ENCODE measurements around the gene NMRAL1.

NMRAL1 gene

GRCh38 chr16:4463522-4464163, 10.8 kb downstream of the NMRAL1 start:
- DNase-seq = no peak

GRCh38 chr16:4461250-4462085, 13.0 kb downstream of the NMRAL1 start:
- DNase-seq = no peak

GRCh38 chr16:4460936-4461249, 13.5 kb downstream of the NMRAL1 start:
- DNase-seq = no peak

DNA sequence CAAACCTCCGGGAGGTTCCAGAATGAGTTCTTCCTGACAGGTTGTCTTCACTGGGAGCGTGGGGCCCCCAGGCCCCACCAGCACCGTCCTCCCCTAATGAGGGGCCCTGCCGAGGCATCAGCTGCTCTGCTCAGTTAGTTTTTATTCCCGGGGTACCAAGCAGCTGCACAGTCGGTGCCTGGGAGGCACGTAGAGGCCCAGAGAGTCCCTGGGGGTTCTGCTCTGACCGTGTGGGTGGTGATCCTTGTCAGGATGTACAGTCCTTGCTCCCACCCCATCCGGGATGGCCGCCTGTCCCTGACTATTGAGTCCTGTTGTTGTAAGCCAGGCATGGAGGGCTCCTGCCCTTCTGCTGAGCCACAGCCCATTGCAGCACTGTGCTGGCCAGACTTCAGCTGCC, 18.5 kb downstream of the NMRAL1 start:
- DNase-seq = no peak

DNA sequence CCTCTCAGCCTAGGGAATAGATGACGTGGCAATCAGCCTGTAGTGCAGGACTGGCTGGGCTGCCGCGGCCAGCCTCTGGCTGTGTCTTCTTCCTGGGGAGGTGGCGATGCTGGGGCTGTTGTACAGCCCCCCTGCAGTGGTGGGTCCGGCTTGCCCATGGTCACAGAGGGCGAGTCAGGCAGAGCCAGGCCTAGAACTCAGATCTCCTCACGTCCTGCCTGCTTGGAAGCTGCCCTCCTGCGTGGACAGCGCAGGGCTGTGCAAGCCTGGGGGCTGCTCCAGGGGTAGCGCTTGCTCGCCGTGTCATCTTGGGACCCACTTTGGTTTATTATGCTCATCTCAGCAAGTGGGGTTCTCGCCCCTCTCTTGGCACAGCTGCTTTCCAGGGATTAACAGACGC, 19.3 kb downstream of the NMRAL1 start:
- DNase-seq = no peak

DNA sequence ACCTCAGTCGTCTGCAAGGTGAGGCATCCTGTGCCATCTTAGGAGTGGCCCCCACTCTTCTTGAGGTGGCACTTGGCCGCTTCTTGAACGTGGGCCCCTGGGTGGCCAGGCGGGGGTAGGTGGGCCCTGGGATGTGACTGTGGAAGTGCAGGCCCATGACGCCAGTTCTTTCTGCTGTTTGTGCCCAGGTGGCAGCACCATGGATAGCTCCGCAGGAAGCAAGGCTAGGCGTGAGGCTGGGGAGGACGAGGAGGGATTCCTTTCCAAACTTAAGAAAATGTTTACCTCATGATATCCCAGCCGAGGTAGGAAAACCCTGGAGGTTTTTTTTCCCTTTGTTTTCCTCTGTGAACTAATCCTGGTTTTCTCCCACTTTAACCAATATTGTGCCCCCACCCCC, 19.8 kb downstream of the NMRAL1 start:
- DNase-seq = no peak

DNA sequence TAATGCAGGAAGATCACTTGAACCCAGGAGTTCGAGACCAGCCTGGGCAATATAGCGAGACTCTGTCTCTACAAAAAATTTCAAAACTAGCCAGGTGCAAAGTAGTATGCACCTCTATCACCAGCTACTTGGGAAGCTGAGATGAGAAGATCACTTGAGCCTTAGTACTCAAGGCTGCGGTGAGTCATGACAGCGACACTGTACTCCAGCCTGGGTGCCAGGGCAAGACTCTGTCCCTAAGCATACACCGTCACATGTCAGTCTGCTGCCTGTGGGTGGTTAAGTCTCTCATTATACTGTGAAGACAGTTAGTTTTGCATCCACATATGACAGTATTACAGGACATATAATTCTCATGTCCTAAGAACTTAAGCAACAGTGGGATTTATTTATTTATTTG, 21.8 kb downstream of the NMRAL1 start:
- DNase-seq = no peak

DNA sequence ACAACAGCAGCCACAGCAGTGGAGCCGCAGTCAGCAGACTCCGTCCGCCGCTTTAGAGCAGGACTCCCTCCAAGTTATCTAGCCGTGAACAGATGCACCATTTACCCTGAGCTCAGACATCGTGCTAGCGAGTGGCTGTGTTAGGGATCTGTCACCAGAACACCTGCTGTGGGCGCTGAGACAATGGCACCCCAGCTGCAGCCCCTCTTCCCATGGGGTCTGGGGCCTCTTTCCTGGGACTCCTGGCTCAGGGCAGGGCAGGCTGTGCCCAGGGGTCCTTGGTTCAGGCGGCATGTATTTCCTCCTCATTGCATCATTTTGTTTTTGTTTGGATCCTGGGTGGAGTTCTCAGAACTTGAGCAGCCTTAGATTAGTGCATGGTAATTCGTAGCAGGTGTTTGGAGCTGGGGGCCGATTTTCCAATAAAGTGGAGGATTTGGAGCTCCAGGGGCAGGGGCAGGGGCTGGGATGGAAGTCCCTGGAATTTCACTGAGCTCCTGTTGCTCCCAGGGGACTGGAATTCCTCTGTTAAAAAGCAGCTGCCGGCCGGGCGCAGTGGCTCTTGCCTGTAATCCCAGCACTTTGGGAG, 23.4 kb downstream of the NMRAL1 start:
- no peak for DNase-seq

- no peak for DNase-seq
Observed at GRCh38 chr16:4450430-4450829, 24.0 kb downstream of the NMRAL1 start.

DNA sequence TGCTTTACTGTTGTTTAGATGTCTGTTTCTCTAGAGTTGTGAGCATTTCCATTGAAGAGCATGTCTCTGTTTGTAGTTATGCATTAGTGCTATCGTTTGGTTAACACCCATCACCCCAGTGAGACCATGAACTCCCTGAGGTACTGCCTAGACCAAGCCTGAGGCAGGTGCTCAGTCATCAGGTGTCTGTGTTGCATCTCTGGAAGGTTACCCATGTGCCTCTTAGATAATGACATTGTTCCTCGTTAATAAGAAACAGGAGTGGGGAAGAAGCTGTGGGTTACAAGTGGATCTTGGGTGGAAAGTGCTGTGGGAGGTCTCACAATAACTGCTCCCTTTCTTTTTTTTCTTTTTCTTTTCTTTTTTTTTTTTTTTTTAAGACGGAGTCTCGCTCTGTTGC, 30.4 kb downstream of the NMRAL1 start:
- no peak for DNase-seq

DNA sequence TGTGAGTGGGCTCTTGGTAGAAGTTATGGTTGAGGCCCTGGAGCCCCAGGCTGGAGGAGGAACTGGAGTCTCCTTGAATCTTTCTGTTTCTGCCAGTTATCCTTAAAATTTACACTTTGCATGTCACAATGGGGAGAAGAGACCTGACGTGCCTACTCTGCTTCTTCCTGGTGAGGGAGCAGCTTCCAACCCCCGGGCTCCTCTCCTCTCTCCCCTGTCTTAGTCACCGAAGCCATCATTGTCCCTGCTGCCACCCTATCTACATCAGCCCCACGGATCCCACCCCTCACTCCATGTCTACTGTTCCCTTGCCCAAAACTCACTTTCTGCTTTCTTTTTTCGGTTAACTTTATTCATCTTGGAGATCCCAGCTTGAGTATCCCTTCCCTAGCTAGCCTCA, 31.2 kb downstream of the NMRAL1 start:
- no peak for DNase-seq

- DNase-seq = no peak
Observed at GRCh38 chr16:4442371-4442770, 32.1 kb downstream of the NMRAL1 start.

- no peak for DNase-seq
Observed at GRCh38 chr16:4437366-4437765, 37.1 kb downstream of the NMRAL1 start.

- no peak for DNase-seq
Observed at GRCh38 chr16:4435337-4436067, 38.9 kb downstream of the NMRAL1 start.

DNA sequence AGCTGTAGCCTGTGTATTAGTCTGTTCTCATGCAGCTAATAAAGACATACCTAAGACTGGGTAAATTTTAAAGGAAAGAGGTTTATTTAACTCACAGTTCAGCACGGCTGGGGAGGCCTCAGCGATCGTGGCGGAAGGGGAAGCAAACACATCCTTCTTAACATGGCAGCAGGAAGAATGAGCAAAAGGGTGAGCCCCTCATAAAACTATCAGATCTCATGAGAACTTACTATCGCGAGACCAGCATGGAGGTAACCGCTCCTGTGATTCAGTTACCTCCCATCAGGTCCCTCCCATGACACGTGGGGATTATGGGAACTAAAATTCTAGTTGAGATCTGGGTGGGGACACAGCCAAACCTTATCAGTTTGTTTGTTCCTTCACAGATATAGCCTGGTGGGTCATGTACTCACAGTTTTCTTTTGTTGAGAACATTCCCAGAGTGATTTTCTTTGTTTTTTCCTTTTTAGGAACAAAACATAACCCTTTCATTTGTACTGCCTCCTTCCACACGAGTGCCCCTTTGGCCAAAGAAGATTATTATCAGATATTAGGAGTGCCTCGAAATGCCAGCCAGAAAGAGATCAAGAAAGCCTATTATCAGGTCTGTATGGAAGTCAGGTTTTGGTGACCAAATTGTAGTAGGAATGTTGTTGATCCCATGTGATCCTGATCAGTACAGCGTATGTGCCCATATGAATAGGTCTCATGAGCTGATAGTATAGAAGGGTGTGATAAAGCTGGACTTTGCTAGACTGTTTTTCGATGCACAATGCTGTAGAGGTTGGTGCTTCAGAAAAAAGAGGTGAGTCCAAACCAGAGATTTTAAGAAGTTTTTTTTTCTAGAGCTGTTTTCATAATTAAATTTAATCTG, 40.3 kb downstream of the NMRAL1 start:
- DNase-seq = no peak

DNA sequence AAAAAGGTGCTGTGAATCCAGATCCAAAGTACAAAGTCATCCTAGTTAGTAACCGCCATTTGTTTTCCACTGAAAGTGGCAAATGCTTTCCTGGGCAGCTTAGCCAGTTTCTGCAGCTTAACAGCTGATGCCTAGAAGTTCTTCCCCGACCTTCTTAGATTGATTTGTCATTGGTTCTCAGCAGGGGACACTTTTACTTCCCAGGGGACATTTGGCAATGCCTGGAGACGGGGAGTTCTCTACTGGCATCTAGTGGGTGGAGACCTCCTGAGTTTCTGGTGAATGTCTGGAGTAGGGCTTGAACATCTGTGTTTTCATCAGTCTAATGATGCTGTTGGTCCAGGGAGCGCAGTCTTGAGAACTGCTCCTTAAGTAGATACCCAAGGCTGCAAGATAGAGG, 41.2 kb downstream of the NMRAL1 start:
- DNase-seq = no peak

- no peak for DNase-seq
Observed at GRCh38 chr16:4431023-4431422, 43.4 kb downstream of the NMRAL1 start.

- DNase-seq = no peak
Observed at GRCh38 chr16:4428500-4428899, 45.9 kb downstream of the NMRAL1 start.

- DNase-seq = no peak
Observed at GRCh38 chr16:4426722-4427372, 47.6 kb downstream of the NMRAL1 start.

DNA sequence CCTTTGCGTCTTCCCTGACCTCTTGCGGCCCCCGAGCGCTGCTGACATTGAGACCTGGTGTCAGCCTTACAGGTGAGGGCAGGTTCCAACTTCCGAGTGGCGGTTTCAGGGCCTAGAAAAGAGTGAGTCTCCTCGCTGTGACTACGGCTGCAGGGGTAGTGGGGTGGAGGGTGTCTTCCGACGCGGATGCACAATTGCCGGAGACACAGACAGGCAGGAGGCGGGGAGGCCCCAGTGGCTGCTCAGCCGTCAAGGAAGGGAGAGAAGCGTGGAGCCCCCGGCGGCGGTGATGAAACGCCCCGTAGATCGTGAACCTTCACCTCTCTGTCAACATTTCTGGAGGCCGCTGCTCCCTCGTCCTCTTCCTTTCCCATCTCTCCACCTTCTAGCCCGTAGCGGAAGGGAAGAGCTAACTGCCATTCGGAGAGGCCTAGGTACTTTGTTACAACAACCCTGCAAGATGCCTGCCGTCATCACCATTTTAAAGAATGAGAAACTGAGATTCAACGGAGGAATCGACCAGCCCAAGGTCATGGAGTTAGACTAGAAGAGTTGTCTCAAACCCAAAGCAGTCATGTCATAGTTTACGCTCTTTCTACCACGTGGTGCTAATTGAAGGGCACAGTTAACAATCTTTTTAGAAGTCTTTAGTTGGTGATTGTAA, 48.3 kb downstream of the NMRAL1 start:
- DNase-seq = peak; percentile 70

- peak; percentile 93 for DNase-seq
Observed at GRCh38 chr16:4425378-4426020, 48.9 kb downstream of the NMRAL1 start, which contains the start of gene DNAJA3. Gene DNAJA3 (plus strand): TSS chr16:4425868. CDS start chr16:4425882, 14 bp downstream.

Data from islet precursor cell (in vitro differentiated cells).